Right lobe of liver (tissue), 6 donors: ENCODE results near the gene RFX3. TPM values are rescaled to one million over a fixed set of nuclear protein-coding genes. Genes with fewer than 3 reads are reported as not detected.

ENCODE experiments used
- ATAC-seq, 4 donors: fragments of 200-7000 bp; cut with Tn5 transposase; one replicate each; pipeline ENCODE4 v1.9.1; 2020; ENCODE audit warnings: mild to moderate bottlenecking in 4 of 4, moderate library complexity in 4 of 4
- DNase-seq, 3 donors: peaks; one replicate each; pipeline ENCODE4 v3.0.0-alpha.2; 2020
- H3K27ac ChIP-seq, 3 donors: fragments of 200-600 bp; one replicate each; pipeline ENCODE4 v1.8.0; 2022
- H3K27me3 ChIP-seq, 2 donors: fragments of 200-600 bp; one replicate each; pipeline ENCODE4 v1.8.0; 2022
- H3K36me3 ChIP-seq, 4 donors: fragments of 200-600 bp; sonication (generic) in 1 of 4; one replicate each; pipeline versions ENCODE4 v1.5.1 to v1.8.0; 2017 to 2022; ENCODE audit warnings: control low read depth in 1 of 4
- H3K4me1 ChIP-seq, 4 donors: fragments of 200-600 bp; sonication (generic) in 1 of 4; one replicate each; pipeline versions ENCODE4 v1.5.1 to v1.8.0; 2017 to 2022; ENCODE audit warnings: control low read depth in 1 of 4
- H3K4me3 ChIP-seq, 3 donors: fragments of 200-600 bp; one replicate each; pipeline ENCODE4 v1.8.0; 2022
- H3K9me3 ChIP-seq, 4 donors: fragments of 200-600 bp; sonication (generic) in 1 of 4; one replicate each; pipeline versions ENCODE4 v1.5.1 to v1.8.0; 2017 to 2022; ENCODE audit warnings: control low read depth in 1 of 4
- CTCF ChIP-seq, 4 donors: fragments of 200-600 bp in 3 of 4; fragments of 450-650 bp in 1 of 4; IDR thresholded peaks; one replicate each; pipeline versions ENCODE4 v1.5.1 to v1.8.0; 2016 to 2022; ENCODE audit warnings: antibody characterized with exemption in 4 of 4, mild to moderate bottlenecking in 2 of 4
- POLR2A ChIP-seq: fragments of 450-650 bp; IDR thresholded peaks from one replicate; pipeline ENCODE4 v1.6.1; 2017; ENCODE audit warnings: antibody characterized with exemption, mild to moderate bottlenecking
- WGBS: methylation state at CpG from one replicate; pipeline ENCODE4 v1.1.6; 2018; ENCODE audit warnings: low coverage, low lambda C conversion rate; ENCODE audit not compliant: insufficient coverage; ENCODE audit errors: missing lambda C conversion rate; 5-methylcytosine and 5-hydroxymethylcytosine counted together
- intact Hi-C, 2 donors: fragments of 100-400 bp; cut with DNase I; formaldehyde crosslinking; loops; one replicate each; pipeline versions ENCODE4 v1.11.2 to v1.14.1; 2022
- total RNA-seq, 6 experiments: library from RNA; depleted of rRNA in 2 of 6; stranded (reverse); fragments of >200 nt in 2 of 6; fragmentation: NEBNext Ultra II Directional in 3 of 6; extraction: Animal tissue kit (Norgen Biotek cat#: 25700) in 3 of 6; gene quantifications; one replicate each; pipeline versions ENCODE4 v1.1.0 to v1.2.4, GENCODE V29; 2016 to 2023
- donor health status: DM: no; HTN: yes; CAD: no.
- donor health status: DM: no; HTN: no; CAD: no.
- donor health status: DM: no; HTN: no; CAD: no.
- donor health status: DM: no; HTN: yes; CAD: no.
- donor health status: DM: no; HTN: yes; CAD: no.

RFX3 gene
- total RNA-seq, 6 experiments from 2014 or later = 1.4 to 2.5 (median 1.8) TPM

GRCh38 chr9:3186751-3187150 is 339.1 kb downstream of the RFX3 start:
- no peaks in the 10 kb centered on the region for H3K9me3 ChIP-seq
- no peaks in the 10 kb centered on the region for H3K27me3 ChIP-seq
- DNase-seq (no peak), ATAC-seq (no peak)
- TF ChIP-seq POLR2A = no peak
- no peak for TF ChIP-seq CTCF (IDR thresholded peaks at IDR 0.05)
- intact Hi-C loops = loop anchor here in 1 of 2 donors (10.0 kb wide), 1 partner anchor 312 kb away; no protein-coding TSS in a partner anchor
- WGBS = 65% methylated on average over 4 of the region's 4 CpGs
- H3K4me1 ChIP-seq = no peaks in the 10 kb centered on the region
- no peak overlapping the region for H3K27ac ChIP-seq
- no peak overlapping the region for H3K4me3 ChIP-seq
- no peaks in the 10 kb centered on the region for H3K36me3 ChIP-seq

- no peaks in the 10 kb centered on the region for H3K27me3 ChIP-seq
- TF ChIP-seq POLR2A (no peak), CTCF (IDR thresholded peaks at IDR 0.05) (peak in 3 of 4 donors; percentile 5 to 59 (median 44))
- H3K4me1 ChIP-seq = peaks cover 0 to 14% (median 0%) of the 10 kb centered on the region in 4 donors
- WGBS = 6% methylated on average over 11 of the region's 76 CpGs
- H3K4me3 ChIP-seq = no peak overlapping the region
- H3K9me3 ChIP-seq = no peaks in the 10 kb centered on the region
- DNase-seq (peak; percentile 42 to 75 (median 61)), ATAC-seq (peak; percentile 51 to 82 (median 80))
- intact Hi-C loops = loop anchor here in 1 of 2 donors (10.0 kb wide), 1 partner anchor 306 kb away; no protein-coding TSS in a partner anchor
- H3K36me3 ChIP-seq = no peaks in the 10 kb centered on the region
- H3K27ac ChIP-seq = no peak overlapping the region
These were observed 344.5 kb downstream of the RFX3 start for GRCh38 chr9:3181049-3181953.

GRCh38 chr9:3180696-3181048 is 345.1 kb downstream of the RFX3 start:
- H3K27ac ChIP-seq = no peak overlapping the region
- 39% methylated on average over 10 of the region's 19 CpGs for WGBS
- no peaks in the 10 kb centered on the region for H3K27me3 ChIP-seq
- H3K4me1 ChIP-seq = peaks cover 0 to 14% (median 0%) of the 10 kb centered on the region in 4 donors
- H3K9me3 ChIP-seq = no peaks in the 10 kb centered on the region
- TF ChIP-seq POLR2A (no peak), CTCF (IDR thresholded peaks at IDR 0.05) (no peak)
- DNase-seq = no peak
- ATAC-seq = no peak
- no peak overlapping the region for H3K4me3 ChIP-seq
- no peaks in the 10 kb centered on the region for H3K36me3 ChIP-seq
- intact Hi-C loops = loop anchor here in 1 of 2 donors (10.0 kb wide), 1 partner anchor 306 kb away; no protein-coding TSS in a partner anchor

- H3K9me3 ChIP-seq = no peaks in the 10 kb centered on the region
- WGBS = 54% methylated on average over 4 of the region's 4 CpGs
- H3K4me1 ChIP-seq = peaks cover 0 to 14% (median 0%) of the 10 kb centered on the region in 4 donors
- no peak for TF ChIP-seq CTCF (IDR thresholded peaks at IDR 0.05)
- TF ChIP-seq POLR2A = no peak
- ATAC-seq (no peak), DNase-seq (no peak)
- H3K27ac ChIP-seq = no peak overlapping the region
- H3K36me3 ChIP-seq = no peaks in the 10 kb centered on the region
- no peaks in the 10 kb centered on the region for H3K27me3 ChIP-seq
- no peak overlapping the region for H3K4me3 ChIP-seq
- intact Hi-C loops = loop anchor here in 1 of 2 donors (10.0 kb wide), 1 partner anchor 305 kb away; no protein-coding TSS in a partner anchor
These were observed 346.1 kb downstream of the RFX3 start for GRCh38 chr9:3179711-3180110.
